Measurements from ENCODE around the gene EPHX1.

GRCh38 chr1:225892307-225892706 lies 82.4 kb downstream of the EPHX1 start:
- TF ChIP-seq EZH2 (IDR thresholded peaks at IDR 0.05; ENCODE audit: insufficient read depth, poor library complexity, severe bottlenecking) (no peak), EZH2phosphoT487 (IDR thresholded peaks at IDR 0.05; ENCODE audit: insufficient read depth, low read depth) (no peak)
